ENCODE measurements around the gene TSPAN3.

TSPAN3 gene

DNA sequence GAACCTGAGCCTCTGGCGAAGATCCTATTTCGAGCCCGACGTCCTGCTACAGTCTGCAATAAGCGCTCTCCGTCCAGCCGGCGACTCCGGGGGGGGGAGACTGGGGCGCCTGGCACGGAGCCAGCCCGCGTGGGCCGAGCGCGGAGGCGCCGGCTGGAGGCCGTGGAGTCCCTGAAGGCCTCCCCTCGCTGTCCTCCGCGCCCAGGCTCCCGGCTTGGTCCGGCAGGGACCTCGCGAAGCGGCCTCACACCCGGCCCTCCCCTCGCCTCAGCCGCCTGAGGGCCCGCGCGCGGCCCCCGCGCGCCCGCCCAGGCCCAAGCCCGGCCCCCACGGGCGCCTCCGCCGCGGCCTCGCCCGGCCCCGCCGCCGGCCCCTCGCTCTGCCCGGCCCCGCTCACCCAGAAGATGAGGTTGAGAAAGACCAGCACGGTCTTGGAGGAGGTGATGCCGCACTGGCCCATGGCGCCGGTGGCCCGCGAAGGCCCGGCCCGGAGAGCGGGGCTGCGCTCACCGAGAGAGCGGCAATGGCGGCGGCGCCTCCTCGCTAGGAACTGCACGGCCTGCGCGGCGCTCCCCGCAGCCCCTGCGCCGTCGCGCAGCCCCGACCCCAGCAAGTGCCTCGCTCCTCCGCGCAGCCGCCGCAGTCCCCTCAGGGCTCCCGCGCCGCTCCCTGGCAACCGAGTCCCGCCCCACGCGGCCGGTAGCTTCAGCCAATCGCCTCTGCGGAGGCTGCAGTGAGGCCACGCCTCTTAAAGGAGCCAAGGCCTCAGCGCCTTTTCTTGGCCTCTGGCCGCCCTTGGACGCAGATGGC is at the start of gene TSPAN3:
Gene TSPAN3, minus strand, starts transcription at position 615 of the 810 bp plus-strand sequence. Its CDS starts 155 bp downstream, at position 460.
- Mint-ChIP-seq H3K36me3 (ENCODE audit: low read depth) (peaks cover 2% of the 10 kb centered on the region), H3K4me3 (peak within 1 kb of the TSS; percentile 78), H3K27ac (peak within 1 kb of the TSS; percentile 59), H3K4me1 (ENCODE audit: low read depth) (peaks cover 24% of the 10 kb centered on the region), H3K27me3 (ENCODE audit: low read depth) (peaks cover 16% of the 10 kb centered on the region), H3K9me3 (no peaks in the 10 kb centered on the region)
- peak; percentile 92 for DNase-seq (ENCODE audit: low spot score)

DNA sequence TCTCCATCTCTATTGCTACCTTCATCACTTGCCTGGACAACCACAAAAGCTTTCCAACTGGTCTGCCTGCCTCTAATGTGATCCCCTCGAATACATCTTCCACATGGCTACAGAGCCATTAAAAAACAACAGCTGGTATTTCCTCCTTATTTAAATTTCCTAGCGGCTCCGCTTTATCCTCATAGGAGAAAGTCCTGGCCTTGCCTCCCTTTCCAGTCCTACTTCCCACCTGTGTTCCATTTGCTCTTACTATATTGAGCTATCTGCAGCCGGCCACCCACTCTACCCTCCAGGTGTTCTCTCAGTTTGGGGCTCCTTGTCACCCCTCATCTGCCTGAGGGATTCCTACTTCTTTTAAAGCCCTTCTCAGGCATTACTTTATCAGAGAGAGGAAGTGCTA is 49.7 kb upstream of the TSPAN3 start:
- Mint-ChIP-seq H3K27ac (no peak overlapping the region), H3K27me3 (ENCODE audit: low read depth) (no peaks in the 10 kb centered on the region), H3K9me3 (no peaks in the 10 kb centered on the region), H3K4me1 (ENCODE audit: low read depth) (peaks cover 5% of the 10 kb centered on the region), H3K36me3 (ENCODE audit: low read depth) (no peaks in the 10 kb centered on the region), H3K4me3 (no peak overlapping the region)
- DNase-seq (ENCODE audit: low spot score): no peak

DNA sequence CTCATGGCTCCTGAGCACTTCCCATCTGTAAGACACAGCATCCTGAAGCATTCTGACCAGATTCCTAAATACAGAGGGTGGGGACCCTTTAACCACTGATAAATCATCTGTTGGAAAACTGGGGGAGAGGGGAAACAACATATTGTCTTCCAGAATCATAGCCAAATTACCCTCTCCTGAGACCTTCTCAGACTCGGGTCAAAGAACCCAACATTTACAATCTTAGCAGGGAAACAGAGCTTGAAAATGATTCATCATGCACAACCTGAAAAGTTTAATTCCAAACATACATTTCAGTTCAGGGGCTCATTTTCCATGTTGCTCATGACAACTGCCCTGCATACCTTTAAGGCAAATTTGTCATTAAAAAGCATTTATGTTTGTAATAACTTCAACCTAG is 48.5 kb upstream of the TSPAN3 start:
- DNase-seq (ENCODE audit: low spot score): no peak
- no peaks in the 10 kb centered on the region for H3K36me3 Mint-ChIP-seq (ENCODE audit: low read depth)
- no peaks in the 10 kb centered on the region for H3K9me3 Mint-ChIP-seq
- no peak overlapping the region for H3K4me3 Mint-ChIP-seq
- H3K27ac Mint-ChIP-seq: no peak overlapping the region
- peaks cover 5% of the 10 kb centered on the region for H3K4me1 Mint-ChIP-seq (ENCODE audit: low read depth)
- H3K27me3 Mint-ChIP-seq (ENCODE audit: low read depth): no peaks in the 10 kb centered on the region

DNA sequence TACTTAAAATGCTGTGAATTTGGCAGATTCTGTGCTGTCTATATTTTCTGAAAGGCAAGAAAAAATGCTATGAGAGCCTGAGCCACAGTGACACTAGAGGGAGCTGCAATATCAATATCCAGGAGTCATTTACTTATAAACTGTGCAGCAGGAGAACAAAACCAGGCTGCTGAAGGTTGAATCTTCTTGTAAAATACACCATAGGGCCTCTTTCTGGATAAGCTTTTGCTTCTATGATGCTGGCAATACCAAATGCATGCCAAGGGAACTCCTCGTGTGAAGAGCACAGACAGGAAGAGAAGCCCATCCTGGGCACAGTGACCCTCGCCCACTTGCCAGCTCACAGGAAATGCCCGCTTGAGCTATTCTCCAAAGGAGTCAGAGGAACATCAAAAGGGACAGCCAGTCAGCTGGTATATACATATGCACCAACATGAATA is 48.0 kb upstream of the TSPAN3 start:
- Mint-ChIP-seq H3K27ac (no peak overlapping the region), H3K4me1 (ENCODE audit: low read depth) (peaks cover 5% of the 10 kb centered on the region), H3K9me3 (no peaks in the 10 kb centered on the region), H3K4me3 (no peak overlapping the region), H3K27me3 (ENCODE audit: low read depth) (no peaks in the 10 kb centered on the region), H3K36me3 (ENCODE audit: low read depth) (no peaks in the 10 kb centered on the region)
- no peak for DNase-seq (ENCODE audit: low spot score)

DNA sequence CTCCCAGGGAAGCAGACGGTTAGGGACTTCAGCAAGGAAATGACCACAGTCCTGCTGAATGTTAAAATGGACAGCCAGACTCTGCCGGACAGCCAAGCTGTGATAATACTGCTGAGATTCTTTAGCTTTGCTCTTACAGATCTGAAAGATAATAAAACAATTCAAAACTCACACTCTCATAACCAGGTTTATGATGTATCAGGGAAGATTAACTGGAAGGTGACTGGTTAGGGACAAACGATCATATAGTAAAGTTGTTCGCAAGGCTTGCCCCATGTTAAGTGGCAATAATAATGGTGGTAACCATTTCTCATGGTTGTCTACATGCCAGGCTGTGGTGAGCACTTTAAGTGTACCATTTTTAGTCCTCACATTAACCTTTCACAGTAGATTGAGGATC is 44.3 kb upstream of the TSPAN3 start:
- no peak for DNase-seq (ENCODE audit: low spot score)
- H3K36me3 Mint-ChIP-seq (ENCODE audit: low read depth): no peaks in the 10 kb centered on the region
- no peaks in the 10 kb centered on the region for H3K9me3 Mint-ChIP-seq
- H3K27me3 Mint-ChIP-seq (ENCODE audit: low read depth): no peaks in the 10 kb centered on the region
- no peak overlapping the region for H3K4me3 Mint-ChIP-seq
- H3K4me1 Mint-ChIP-seq (ENCODE audit: low read depth): no peaks in the 10 kb centered on the region
- no peak overlapping the region for H3K27ac Mint-ChIP-seq

DNA sequence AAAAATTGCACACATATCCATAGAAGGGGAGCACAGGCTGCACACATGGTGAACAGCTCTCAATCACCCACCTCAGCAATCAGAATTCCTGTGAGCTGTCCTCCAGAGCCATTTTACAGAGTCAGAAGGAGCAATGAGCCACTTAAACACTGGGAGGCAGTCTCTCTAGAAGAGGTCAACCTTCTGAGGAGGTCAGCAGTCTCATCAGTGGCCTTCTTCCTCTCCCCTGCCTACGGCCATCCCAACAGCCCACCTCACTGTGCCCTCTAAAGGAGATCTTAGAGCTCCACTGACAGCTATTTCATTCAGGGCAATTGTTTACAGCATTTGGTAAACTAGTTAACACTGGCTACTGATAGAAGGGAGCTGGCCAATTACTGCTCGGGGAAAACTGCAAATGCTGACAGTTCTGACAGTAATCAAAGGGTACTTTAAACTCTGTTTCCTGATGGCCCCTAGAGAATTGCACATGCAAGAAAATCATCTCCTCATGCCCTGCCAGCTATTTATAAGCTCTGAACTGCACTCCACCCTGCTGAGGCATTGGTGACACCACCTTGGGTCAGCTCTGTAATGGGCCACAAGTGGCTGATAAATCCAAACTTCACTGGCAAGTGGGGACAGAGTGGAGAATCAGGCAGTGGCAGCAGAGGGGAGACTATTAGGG is 42.1 kb upstream of the TSPAN3 start:
- DNase-seq (ENCODE audit: low spot score): no peak
- Mint-ChIP-seq H3K27me3 (ENCODE audit: low read depth) (no peaks in the 10 kb centered on the region), H3K27ac (no peak overlapping the region), H3K4me3 (no peak overlapping the region), H3K9me3 (no peaks in the 10 kb centered on the region), H3K4me1 (ENCODE audit: low read depth) (no peaks in the 10 kb centered on the region), H3K36me3 (ENCODE audit: low read depth) (no peaks in the 10 kb centered on the region)

DNA sequence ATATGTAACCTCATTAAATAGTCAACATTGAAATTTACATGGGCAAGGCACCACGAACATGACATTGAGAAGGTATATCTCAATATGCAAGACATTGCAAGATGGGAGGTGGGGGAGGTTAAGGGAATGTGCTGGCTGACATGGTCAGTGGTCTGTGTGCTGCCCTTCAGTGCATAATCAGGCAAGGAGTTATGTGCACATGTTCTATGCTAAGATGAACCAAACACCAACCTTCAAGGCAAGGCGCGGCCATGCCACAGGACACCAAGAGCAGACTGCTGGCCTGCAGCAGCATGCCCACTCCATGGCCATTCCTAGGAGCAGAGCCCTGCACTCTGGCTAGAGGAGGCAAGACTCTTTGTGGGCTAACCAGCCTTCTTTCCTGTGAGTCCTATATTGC is 40.9 kb upstream of the TSPAN3 start:
- no peaks in the 10 kb centered on the region for H3K4me1 Mint-ChIP-seq (ENCODE audit: low read depth)
- no peak for DNase-seq (ENCODE audit: low spot score)
- H3K9me3 Mint-ChIP-seq: no peaks in the 10 kb centered on the region
- no peak overlapping the region for H3K4me3 Mint-ChIP-seq
- no peak overlapping the region for H3K27ac Mint-ChIP-seq
- H3K27me3 Mint-ChIP-seq (ENCODE audit: low read depth): no peaks in the 10 kb centered on the region
- no peaks in the 10 kb centered on the region for H3K36me3 Mint-ChIP-seq (ENCODE audit: low read depth)

DNA sequence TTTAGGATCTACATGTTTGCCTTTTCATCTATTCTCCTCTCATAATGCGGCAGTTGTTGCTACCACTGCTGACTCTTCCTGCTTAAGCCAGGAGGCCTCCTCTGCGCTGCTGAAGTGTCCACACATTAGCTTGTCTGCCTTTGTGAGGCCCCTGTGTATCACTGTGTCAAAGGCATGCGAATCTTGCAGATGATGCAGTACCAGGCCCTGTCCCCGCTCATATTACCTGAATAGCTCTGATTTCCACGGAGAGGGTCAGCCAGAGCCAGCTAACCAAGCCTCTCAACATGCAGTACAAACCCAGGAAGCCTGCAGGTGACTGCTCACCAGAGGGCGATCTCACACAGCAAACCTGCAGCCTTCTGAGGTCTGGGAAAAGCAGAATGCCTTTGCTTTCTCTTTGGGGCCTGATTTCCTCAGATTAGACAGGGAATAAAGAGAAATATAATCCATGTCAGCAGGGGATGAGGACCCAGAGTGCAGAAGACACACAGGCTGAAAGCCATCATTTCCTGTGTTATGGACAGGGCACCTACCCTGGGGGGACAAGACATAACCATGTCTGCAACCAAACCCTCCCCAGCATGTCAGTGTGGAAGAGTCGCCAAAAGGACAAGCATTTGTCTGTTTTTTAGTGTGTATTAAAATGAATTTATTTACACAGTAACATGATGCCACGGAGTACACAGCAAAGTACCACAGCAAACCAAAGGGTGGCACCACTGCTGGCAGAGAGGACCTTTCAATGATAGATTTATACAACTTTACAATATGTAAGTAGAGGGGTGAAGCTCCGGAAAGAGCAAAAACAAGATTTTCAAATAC is 36.8 kb upstream of the TSPAN3 start:
- Mint-ChIP-seq H3K4me3 (no peak overlapping the region), H3K27ac (no peak overlapping the region), H3K4me1 (ENCODE audit: low read depth) (peaks cover 6% of the 10 kb centered on the region), H3K9me3 (no peaks in the 10 kb centered on the region), H3K27me3 (ENCODE audit: low read depth) (no peaks in the 10 kb centered on the region), H3K36me3 (ENCODE audit: low read depth) (no peaks in the 10 kb centered on the region)
- peak; percentile 16 for DNase-seq (ENCODE audit: low spot score)

DNA sequence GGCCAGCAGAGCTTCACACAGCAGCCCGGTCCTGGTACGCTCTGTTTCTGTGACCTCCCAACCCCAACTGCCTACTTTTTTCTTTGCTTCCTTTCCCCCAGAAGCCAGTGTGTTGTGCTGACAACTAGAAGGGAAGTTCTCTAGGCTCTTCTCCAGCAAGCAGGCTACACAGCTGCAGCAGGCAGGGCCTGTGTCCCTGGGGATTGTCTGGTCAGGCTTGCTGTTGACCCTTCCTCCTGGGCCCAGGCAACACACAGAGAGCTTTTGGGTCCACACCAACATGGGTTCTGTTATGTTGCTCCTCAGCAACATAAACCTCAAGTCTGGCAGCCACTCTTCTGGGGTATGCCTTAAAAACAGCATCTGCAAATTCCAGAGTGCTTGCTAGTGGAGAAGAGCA is 36.2 kb upstream of the TSPAN3 start:
- Mint-ChIP-seq H3K36me3 (ENCODE audit: low read depth) (no peaks in the 10 kb centered on the region), H3K27ac (no peak overlapping the region), H3K4me1 (ENCODE audit: low read depth) (peaks cover 6% of the 10 kb centered on the region), H3K4me3 (no peak overlapping the region), H3K27me3 (ENCODE audit: low read depth) (no peaks in the 10 kb centered on the region), H3K9me3 (no peaks in the 10 kb centered on the region)
- DNase-seq (ENCODE audit: low spot score): no peak

DNA sequence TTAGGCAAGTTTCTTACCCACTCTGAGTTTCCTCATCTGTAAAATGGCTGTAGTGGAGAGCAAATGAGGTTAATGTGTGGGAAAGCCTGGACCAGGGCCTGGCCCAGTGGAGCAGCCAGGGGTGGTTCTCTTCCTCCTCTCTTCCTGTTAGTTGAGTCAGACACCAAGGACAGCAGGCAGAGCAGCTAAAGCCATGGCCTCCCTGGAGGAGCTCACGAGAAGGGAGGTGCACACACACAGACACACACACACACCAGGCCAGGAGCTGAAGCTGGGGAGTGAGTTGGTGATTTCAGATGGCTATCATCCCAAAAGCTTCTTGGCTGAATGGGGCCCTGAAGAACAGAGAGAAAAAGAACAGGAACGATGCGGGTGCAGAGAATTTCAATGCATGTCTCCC is 33.2 kb upstream of the TSPAN3 start:
- Mint-ChIP-seq H3K27ac (no peak overlapping the region), H3K4me1 (ENCODE audit: low read depth) (peaks cover 6% of the 10 kb centered on the region), H3K4me3 (no peak overlapping the region), H3K9me3 (no peaks in the 10 kb centered on the region), H3K36me3 (ENCODE audit: low read depth) (no peaks in the 10 kb centered on the region), H3K27me3 (ENCODE audit: low read depth) (no peaks in the 10 kb centered on the region)
- DNase-seq (ENCODE audit: low spot score): no peak

DNA sequence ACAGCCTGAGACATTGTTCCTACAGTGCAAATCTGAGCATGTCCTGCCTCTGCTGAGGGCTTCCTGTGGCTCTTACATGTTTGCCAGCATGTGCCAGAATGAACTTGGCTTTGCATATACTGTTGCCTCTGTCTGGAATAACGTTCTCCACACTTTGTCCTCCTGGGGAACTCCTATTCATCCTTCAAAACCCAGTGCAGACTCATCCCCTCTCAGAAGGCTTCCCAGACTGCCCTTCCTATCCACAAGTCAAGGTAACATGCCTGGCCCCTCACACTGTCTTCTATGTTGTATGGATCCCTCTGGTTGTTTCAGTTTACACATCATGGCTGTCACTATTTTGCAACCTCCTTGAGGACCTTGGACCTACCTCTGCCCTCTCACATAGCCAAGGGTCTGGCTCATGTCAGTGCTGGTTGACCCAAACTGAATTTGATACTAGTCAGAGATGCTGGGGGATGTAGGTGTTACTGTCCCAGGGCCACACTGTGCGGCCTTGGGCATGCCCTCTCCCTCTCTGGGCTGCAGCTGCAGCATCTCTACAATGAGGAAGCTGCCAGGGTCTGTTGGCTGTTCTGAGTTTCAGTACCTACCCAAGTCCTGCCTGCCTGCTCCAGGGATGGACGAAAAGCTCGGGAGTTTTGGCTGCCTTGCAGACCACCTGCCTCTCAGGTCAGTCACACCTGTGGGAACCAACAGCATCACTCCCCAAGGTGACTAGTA is 29.0 kb upstream of the TSPAN3 start:
- no peaks in the 10 kb centered on the region for H3K36me3 Mint-ChIP-seq (ENCODE audit: low read depth)
- no peaks in the 10 kb centered on the region for H3K27me3 Mint-ChIP-seq (ENCODE audit: low read depth)
- H3K4me3 Mint-ChIP-seq: no peak overlapping the region
- H3K9me3 Mint-ChIP-seq: no peaks in the 10 kb centered on the region
- H3K27ac Mint-ChIP-seq: no peak overlapping the region
- DNase-seq (ENCODE audit: low spot score): no peak
- peaks cover 6% of the 10 kb centered on the region for H3K4me1 Mint-ChIP-seq (ENCODE audit: low read depth)

DNA sequence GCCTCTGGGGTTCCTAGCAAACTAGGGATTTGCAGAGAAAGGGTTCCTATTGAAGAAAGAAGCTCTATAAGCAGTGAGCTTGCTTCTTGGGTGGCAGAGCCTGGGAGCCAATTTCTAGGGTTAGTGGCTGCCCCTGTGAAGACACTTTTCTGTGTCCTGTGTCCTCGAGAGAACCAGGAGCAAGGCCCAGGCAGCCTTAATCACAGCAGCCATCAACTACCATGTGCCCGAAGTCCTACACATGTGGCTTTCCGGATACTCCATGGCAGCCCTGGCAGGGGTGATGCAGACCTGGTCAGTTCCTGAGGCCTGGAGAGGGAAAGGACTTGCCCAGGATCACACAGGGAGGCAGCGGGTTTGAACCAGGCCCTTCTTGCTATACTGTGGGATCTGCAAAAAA is 27.7 kb upstream of the TSPAN3 start:
- no peak for DNase-seq (ENCODE audit: low spot score)
- Mint-ChIP-seq H3K4me1 (ENCODE audit: low read depth) (peaks cover 1% of the 10 kb centered on the region), H3K27ac (no peak overlapping the region), H3K9me3 (no peaks in the 10 kb centered on the region), H3K4me3 (no peak overlapping the region), H3K27me3 (ENCODE audit: low read depth) (no peaks in the 10 kb centered on the region), H3K36me3 (ENCODE audit: low read depth) (no peaks in the 10 kb centered on the region)

DNA sequence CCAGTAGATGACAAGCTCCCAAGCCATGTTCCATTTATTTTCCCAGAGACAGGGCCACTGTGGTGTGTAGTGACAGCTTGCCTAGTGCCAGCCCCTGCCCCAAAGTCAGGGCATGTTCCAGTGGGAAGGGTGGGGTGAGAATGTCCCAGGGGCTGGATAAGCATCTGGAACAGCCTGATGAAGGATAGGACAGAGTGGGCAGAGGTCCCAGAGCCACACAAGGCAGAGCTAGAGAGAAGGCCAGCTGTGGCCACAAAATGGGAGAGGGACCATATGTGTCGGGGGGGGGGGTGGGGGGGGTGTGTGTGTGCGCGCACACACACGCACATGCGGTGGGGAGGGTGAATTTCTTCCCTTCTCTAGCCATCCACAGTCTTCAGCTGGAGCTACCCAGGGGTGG is 27.0 kb upstream of the TSPAN3 start:
- peaks cover 3% of the 10 kb centered on the region for H3K4me1 Mint-ChIP-seq (ENCODE audit: low read depth)
- H3K27me3 Mint-ChIP-seq (ENCODE audit: low read depth): no peaks in the 10 kb centered on the region
- H3K4me3 Mint-ChIP-seq: no peak overlapping the region
- no peak for DNase-seq (ENCODE audit: low spot score)
- no peak overlapping the region for H3K27ac Mint-ChIP-seq
- H3K9me3 Mint-ChIP-seq: no peaks in the 10 kb centered on the region
- no peaks in the 10 kb centered on the region for H3K36me3 Mint-ChIP-seq (ENCODE audit: low read depth)
